Measurements from ENCODE around the gene SLCO6A1.

The SLCO6A1 gene

DNA sequence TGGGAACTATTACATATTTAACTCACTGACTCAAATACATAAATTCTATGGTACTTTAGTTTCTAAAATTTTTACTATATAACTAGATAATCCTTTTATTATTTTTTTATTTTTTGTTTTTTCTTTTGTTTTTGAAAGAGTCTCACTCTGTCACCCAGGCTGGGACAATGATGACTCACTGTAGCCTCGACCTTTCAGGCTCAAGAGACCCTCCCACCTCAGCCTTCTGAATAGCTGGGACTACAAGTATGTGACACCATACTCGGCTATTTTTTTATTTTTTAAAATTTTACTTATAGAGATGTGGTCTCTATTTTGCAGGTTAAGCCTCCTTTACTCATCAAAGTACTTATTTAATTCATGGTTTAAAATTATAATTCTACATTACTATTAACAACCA is 110.6 kb downstream of the SLCO6A1 start:
- Histone ChIP-seq H3K36me3 (ENCODE audit: insufficient read depth, low read length) (no peaks in the 10 kb centered on the region), H3K9ac (ENCODE audit: insufficient read length) (no peak overlapping the region), H3K27ac (no peak overlapping the region), H3K9me3 (ENCODE audit: low read depth, low read length) (no peaks in the 10 kb centered on the region), H3K4me3 (no peak overlapping the region)
- TF ChIP-seq POLR2AphosphoS5 (IDR thresholded peaks at IDR 0.05; ENCODE audit: borderline replicate concordance, low read depth, low read length): no peak
- TF ChIP-seq FOXP2 (optimal IDR thresholded peaks at IDR 0.05; ENCODE audit: control extremely low read depth, extremely low read length, insufficient read depth): no peak
- TF ChIP-seq EZH2 (IDR thresholded peaks at IDR 0.05): no peak
- no peak for DNase-seq (ENCODE audit: low read depth, low spot score)

DNA sequence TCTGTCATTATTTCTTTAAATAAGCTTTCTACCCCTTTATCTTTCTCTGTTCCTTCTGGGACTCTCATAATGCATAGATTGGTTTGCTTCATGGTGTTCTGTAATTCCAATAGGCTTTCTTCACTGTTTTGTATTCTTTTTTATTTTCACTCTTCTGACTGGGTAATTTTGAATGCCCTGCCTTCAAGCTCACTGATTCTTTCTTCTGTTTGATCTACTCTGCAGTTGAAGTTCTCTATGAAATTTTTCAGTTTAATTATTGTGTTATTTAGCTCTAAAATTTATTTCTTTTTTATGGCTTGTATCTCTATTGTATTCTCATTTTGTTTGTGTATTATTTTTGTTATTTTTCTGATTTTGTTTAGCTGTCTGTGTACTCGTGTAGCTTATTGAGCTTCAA is 113.4 kb downstream of the SLCO6A1 start:
- no peak overlapping the region for H3K27ac ChIP-seq
- H3K9me3 ChIP-seq (ENCODE audit: low read depth, low read length): no peaks in the 10 kb centered on the region
- H3K36me3 ChIP-seq (ENCODE audit: insufficient read depth, low read length): no peaks in the 10 kb centered on the region
- DNase-seq (ENCODE audit: low read depth, low spot score): no peak
- TF ChIP-seq EZH2 (IDR thresholded peaks at IDR 0.05) (no peak), FOXP2 (optimal IDR thresholded peaks at IDR 0.05; ENCODE audit: control extremely low read depth, extremely low read length, insufficient read depth) (no peak), POLR2AphosphoS5 (IDR thresholded peaks at IDR 0.05; ENCODE audit: borderline replicate concordance, low read depth, low read length) (no peak)
- no peak overlapping the region for H3K4me3 ChIP-seq
- H3K9ac ChIP-seq (ENCODE audit: insufficient read length): no peak overlapping the region

- Histone ChIP-seq H3K9me3 (ENCODE audit: low read depth, low read length) (no peaks in the 10 kb centered on the region), H3K4me3 (no peak overlapping the region), H3K9ac (ENCODE audit: insufficient read length) (no peak overlapping the region), H3K27ac (no peak overlapping the region), H3K36me3 (ENCODE audit: insufficient read depth, low read length) (no peaks in the 10 kb centered on the region)
- DNase-seq (ENCODE audit: low read depth, low spot score): no peak
- TF ChIP-seq EZH2 (IDR thresholded peaks at IDR 0.05) (no peak), POLR2AphosphoS5 (IDR thresholded peaks at IDR 0.05; ENCODE audit: borderline replicate concordance, low read depth, low read length) (no peak), FOXP2 (optimal IDR thresholded peaks at IDR 0.05; ENCODE audit: control extremely low read depth, extremely low read length, insufficient read depth) (no peak)
Measured at GRCh38 chr5:102380174-102380573, 118.6 kb downstream of the SLCO6A1 start.

DNA sequence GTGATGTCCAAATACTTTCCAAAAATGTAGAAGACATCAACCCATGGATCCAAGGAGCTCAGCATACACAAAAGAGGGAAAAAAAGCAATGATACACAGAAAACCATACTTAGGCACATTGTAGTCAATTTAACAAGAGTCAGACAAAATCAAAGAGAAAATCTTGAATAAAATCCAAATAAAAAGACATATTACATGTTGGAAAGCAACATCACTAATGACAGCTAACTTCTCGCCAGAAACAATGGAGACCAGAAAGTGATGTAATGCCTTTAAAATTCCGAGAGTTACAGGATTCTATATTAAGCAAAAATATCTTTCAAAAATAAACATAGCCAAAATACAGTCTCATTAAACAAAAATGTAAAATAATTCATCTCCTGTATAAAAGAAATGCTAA is 122.9 kb downstream of the SLCO6A1 start:
- Histone ChIP-seq H3K4me3 (no peak overlapping the region), H3K9me3 (ENCODE audit: low read depth, low read length) (no peaks in the 10 kb centered on the region), H3K36me3 (ENCODE audit: insufficient read depth, low read length) (no peaks in the 10 kb centered on the region), H3K27ac (no peak overlapping the region), H3K9ac (ENCODE audit: insufficient read length) (no peak overlapping the region)
- no peak for DNase-seq (ENCODE audit: low read depth, low spot score)
- TF ChIP-seq EZH2 (IDR thresholded peaks at IDR 0.05) (no peak), FOXP2 (optimal IDR thresholded peaks at IDR 0.05; ENCODE audit: control extremely low read depth, extremely low read length, insufficient read depth) (no peak), POLR2AphosphoS5 (IDR thresholded peaks at IDR 0.05; ENCODE audit: borderline replicate concordance, low read depth, low read length) (no peak)

DNA sequence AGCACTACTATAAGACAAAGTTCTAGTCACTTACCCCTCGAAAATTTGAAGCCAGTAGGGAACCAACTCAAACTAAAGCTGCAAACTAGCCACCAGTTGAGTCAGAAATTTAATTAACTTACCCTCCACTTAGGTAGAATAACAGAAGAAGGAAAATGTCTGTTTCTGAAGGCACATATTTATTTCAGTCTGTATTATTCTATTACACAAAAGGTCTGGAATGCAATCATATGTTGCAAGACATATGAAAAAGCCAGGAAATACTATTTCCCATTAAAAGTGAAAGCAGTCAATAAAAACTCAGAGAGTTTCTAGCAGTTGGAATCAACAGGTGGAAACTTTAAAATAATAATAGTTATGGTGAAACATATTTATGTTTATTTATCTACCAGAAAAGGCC is 123.5 kb downstream of the SLCO6A1 start:
- Histone ChIP-seq H3K9me3 (ENCODE audit: low read depth, low read length) (no peaks in the 10 kb centered on the region), H3K4me3 (no peak overlapping the region), H3K36me3 (ENCODE audit: insufficient read depth, low read length) (no peaks in the 10 kb centered on the region), H3K27ac (no peak overlapping the region), H3K9ac (ENCODE audit: insufficient read length) (no peak overlapping the region)
- TF ChIP-seq EZH2 (IDR thresholded peaks at IDR 0.05) (no peak), FOXP2 (optimal IDR thresholded peaks at IDR 0.05; ENCODE audit: control extremely low read depth, extremely low read length, insufficient read depth) (no peak), POLR2AphosphoS5 (IDR thresholded peaks at IDR 0.05; ENCODE audit: borderline replicate concordance, low read depth, low read length) (no peak)
- no peak for DNase-seq (ENCODE audit: low read depth, low spot score)

GRCh38 chr5:102368392-102368791 is 130.4 kb downstream of the SLCO6A1 start:
- TF ChIP-seq FOXP2 (optimal IDR thresholded peaks at IDR 0.05; ENCODE audit: control extremely low read depth, extremely low read length, insufficient read depth): no peak
- TF ChIP-seq EZH2 (IDR thresholded peaks at IDR 0.05): no peak
- no peak for TF ChIP-seq POLR2AphosphoS5 (IDR thresholded peaks at IDR 0.05; ENCODE audit: borderline replicate concordance, low read depth, low read length)
- H3K9me3 ChIP-seq (ENCODE audit: low read depth, low read length): no peaks in the 10 kb centered on the region

GRCh38 chr5:102341681-102342288 is 157.0 kb downstream of the SLCO6A1 start:
- Histone ChIP-seq H3K9me3 (ENCODE audit: low read depth, low read length) (no peaks in the 10 kb centered on the region), H3K36me3 (ENCODE audit: insufficient read depth, low read length) (no peaks in the 10 kb centered on the region), H3K9ac (ENCODE audit: insufficient read length) (no peak overlapping the region), H3K27ac (no peak overlapping the region), H3K4me3 (no peak overlapping the region)
- TF ChIP-seq FOXP2 (optimal IDR thresholded peaks at IDR 0.05; ENCODE audit: control extremely low read depth, extremely low read length, insufficient read depth) (no peak), EZH2 (IDR thresholded peaks at IDR 0.05) (no peak), POLR2AphosphoS5 (IDR thresholded peaks at IDR 0.05; ENCODE audit: borderline replicate concordance, low read depth, low read length) (no peak)
- no peak for DNase-seq (ENCODE audit: low read depth, low spot score)

More at GRCh38 chr5:102368392-102368791, 130.4 kb downstream of the SLCO6A1 start:
- no peak overlapping the region for H3K9ac ChIP-seq (ENCODE audit: insufficient read length)
- no peaks in the 10 kb centered on the region for H3K36me3 ChIP-seq (ENCODE audit: insufficient read depth, low read length)
- no peak for DNase-seq (ENCODE audit: low read depth, low spot score)
- no peak overlapping the region for H3K4me3 ChIP-seq
- no peak overlapping the region for H3K27ac ChIP-seq

DNA sequence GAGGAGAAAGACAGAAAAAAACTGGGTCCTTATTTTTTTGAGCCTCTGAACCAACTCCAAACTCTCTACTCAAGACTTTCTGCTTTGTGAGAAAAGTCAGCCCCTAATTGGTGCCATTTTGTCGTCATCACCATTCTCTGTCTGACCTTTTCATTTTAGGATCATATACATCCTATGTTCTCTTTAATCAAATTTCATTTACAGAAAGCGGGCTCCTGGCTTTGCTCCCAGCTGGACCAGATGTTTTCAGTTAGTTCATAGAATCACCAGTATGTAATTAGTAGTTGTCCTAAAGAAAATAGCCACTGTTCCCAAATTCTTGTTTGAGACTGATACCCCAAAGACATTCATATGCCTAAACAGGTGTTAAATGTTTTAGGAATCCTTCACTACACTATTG is 174.1 kb downstream of the SLCO6A1 start:
- H3K36me3 ChIP-seq (ENCODE audit: insufficient read depth, low read length): no peaks in the 10 kb centered on the region
- H3K9ac ChIP-seq (ENCODE audit: insufficient read length): no peak overlapping the region
- H3K27ac ChIP-seq: no peak overlapping the region
- no peak overlapping the region for H3K4me3 ChIP-seq
- TF ChIP-seq EZH2 (IDR thresholded peaks at IDR 0.05) (no peak), POLR2AphosphoS5 (IDR thresholded peaks at IDR 0.05; ENCODE audit: borderline replicate concordance, low read depth, low read length) (no peak), FOXP2 (optimal IDR thresholded peaks at IDR 0.05; ENCODE audit: control extremely low read depth, extremely low read length, insufficient read depth) (no peak)
- no peak for DNase-seq (ENCODE audit: low read depth, low spot score)
- H3K9me3 ChIP-seq (ENCODE audit: low read depth, low read length): no peaks in the 10 kb centered on the region

All from SK-N-MC (cell line).